ENCODE data around the gene AKR1B1.

Gene AKR1B1

DNA sequence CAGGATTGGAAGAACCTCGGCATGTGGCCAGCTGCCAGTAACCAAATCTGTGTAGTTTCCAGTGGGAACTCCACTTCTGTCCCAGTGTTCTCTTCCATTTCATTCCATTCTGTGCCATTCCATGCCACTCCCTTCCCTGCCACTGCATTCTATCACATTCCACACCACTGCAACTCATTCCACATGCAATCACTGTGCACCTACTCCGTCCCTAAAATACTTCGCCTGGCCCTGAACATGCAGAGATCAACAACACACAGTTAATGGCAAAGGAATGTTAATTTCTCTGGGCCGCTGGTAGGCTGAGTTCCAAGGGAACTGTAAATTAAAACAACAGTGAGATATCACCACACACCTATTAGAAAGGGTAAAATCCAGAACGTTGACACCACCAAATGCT is 64.8 kb downstream of the AKR1B1 start:
- no peak overlapping the region for H3K4me3 ChIP-seq (ENCODE audit: low read length)
- DNase-seq (ENCODE audit: low read depth): no peak
- TF ChIP-seq, protein P1, sequence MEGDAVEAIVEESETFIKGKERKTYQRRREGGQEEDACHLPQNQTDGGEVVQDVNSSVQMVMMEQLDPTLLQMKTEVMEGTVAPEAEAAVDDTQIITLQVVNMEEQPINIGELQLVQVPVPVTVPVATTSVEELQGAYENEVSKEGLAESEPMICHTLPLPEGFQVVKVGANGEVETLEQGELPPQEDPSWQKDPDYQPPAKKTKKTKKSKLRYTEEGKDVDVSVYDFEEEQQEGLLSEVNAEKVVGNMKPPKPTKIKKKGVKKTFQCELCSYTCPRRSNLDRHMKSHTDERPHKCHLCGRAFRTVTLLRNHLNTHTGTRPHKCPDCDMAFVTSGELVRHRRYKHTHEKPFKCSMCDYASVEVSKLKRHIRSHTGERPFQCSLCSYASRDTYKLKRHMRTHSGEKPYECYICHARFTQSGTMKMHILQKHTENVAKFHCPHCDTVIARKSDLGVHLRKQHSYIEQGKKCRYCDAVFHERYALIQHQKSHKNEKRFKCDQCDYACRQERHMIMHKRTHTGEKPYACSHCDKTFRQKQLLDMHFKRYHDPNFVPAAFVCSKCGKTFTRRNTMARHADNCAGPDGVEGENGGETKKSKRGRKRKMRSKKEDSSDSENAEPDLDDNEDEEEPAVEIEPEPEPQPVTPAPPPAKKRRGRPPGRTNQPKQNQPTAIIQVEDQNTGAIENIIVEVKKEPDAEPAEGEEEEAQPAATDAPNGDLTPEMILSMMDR (conservative IDR thresholded peaks at IDR 0.05; ENCODE audit: low read length): no peak
